B cell (primary cell): Measurements from ENCODE around the gene BMP8A. TPM values are rescaled to one million over a fixed set of nuclear protein-coding genes. Genes with fewer than 3 reads are reported as not detected.

Experiments used
- ATAC-seq: fragments of 200-7000 bp; cut with Tn5 transposase; one replicate; pipeline ENCODE4 v1.10.0; 2021; ENCODE audit warnings: low read depth, mild to moderate bottlenecking, moderate number of reproducible peaks, moderate library complexity
- CTCF ChIA-PET: fragments of 350-600 bp; sonication (Branson Sonifier 250); formaldehyde crosslinking; loops from one replicate; lab custom pipeline; 2021; ENCODE audit warnings: antibody characterized with exemption, inconsistent platforms; lab: Charles Lee
- POLR2A ChIA-PET: fragments of 350-600 bp; sonication (Branson Sonifier 250); formaldehyde crosslinking; loops from one replicate; lab custom pipeline; 2021; ENCODE audit warnings: antibody characterized with exemption; lab: Charles Lee
- DNase-seq: peaks from one replicate; pipeline ENCODE4 v3.0.0; 2013
- H2AFZ ChIP-seq: 2 replicates; pipeline ENCODE4 v1.6.1; 2012; ENCODE audit warnings: mild to moderate bottlenecking, low read depth, low read length; ENCODE audit not compliant: insufficient read depth, poor library complexity, severe bottlenecking
- H3K27ac ChIP-seq, 2 donors: 1 replicate in 1 of 2; 2 replicates in 1 of 2; pipeline ENCODE4 v1.5.1; 2012 to 2013; ENCODE audit warnings: low read length in 2 of 2, mild to moderate bottlenecking in 2 of 2, moderate library complexity in 1 of 2
- H3K27me3 ChIP-seq, 4 experiments: fragments of 200-600 bp in 1 of 4; sonication (generic) in 1 of 4; replicated peaks in 1 of 4; 1 replicate in 2 of 4; 2 replicates in 2 of 4; pipeline versions ENCODE4 v1.6.1 to v1.7.0; 2013 to 2016; ENCODE audit warnings: low read length in 3 of 4, mild to moderate bottlenecking in 2 of 4, mixed read lengths in 1 of 4, moderate library complexity in 1 of 4; ENCODE audit not compliant: insufficient read depth in 4 of 4, control insufficient read depth in 3 of 4; ENCODE audit errors: control extremely low read depth in 1 of 4
- H3K36me3 ChIP-seq, 2 experiments: replicated peaks in 1 of 2; 1 replicate in 1 of 2; 2 replicates in 1 of 2; pipeline versions ENCODE4 v1.6.1 to v1.7.1; 2013; ENCODE audit warnings: low read length in 1 of 2; ENCODE audit not compliant: insufficient read depth in 2 of 2, control insufficient read depth in 1 of 2; ENCODE audit errors: control extremely low read depth in 1 of 2, extremely low read depth in 1 of 2
- H3K4me1 ChIP-seq, 2 donors: fragments of 200-600 bp in 1 of 2; sonication (generic) in 1 of 2; 1 replicate in 1 of 2; 2 replicates in 1 of 2; pipeline versions ENCODE4 v1.5.1 to v1.6.1; 2013 to 2017; ENCODE audit warnings: low read length in 2 of 2; ENCODE audit not compliant: control insufficient read depth in 2 of 2, insufficient read depth in 2 of 2
- H3K4me2 ChIP-seq: replicated peaks from 2 replicates; pipeline ENCODE3; 2012; ENCODE audit warnings: mild to moderate bottlenecking, low read depth, low read length; ENCODE audit not compliant: poor library complexity, severe bottlenecking
- H3K4me3 ChIP-seq, 5 experiments: fragments of 200-600 bp in 1 of 5; sonication (generic) in 1 of 5; 1 replicate in 3 of 5; 2 replicates in 2 of 5; pipeline versions ENCODE4 v1.5.1 to v1.7.0; 2011 to 2016; ENCODE audit warnings: low read length in 4 of 5, mild to moderate bottlenecking in 4 of 5, low read depth in 2 of 5, control low read depth in 1 of 5, moderate library complexity in 1 of 5; ENCODE audit not compliant: insufficient read depth in 1 of 5; ENCODE audit errors: control extremely low read depth in 1 of 5, extremely low read depth in 1 of 5
- H3K79me2 ChIP-seq: fragments of 200-600 bp; sonication (generic); one replicate; pipeline ENCODE4 v1.6.0; 2016; ENCODE audit warnings: low read length; ENCODE audit not compliant: control insufficient read depth, insufficient read depth
- H3K9ac ChIP-seq: fragments of 200-600 bp; sonication (generic); 2 replicates; pipeline ENCODE4 v1.6.1; 2017; ENCODE audit warnings: mild to moderate bottlenecking, low read length, moderate library complexity
- H3K9me3 ChIP-seq, 3 donors: one replicate each; pipeline versions ENCODE4 v1.6.1 to v1.7.1; 2013; ENCODE audit warnings: low read length in 2 of 3; ENCODE audit not compliant: control insufficient read depth in 2 of 3, insufficient read depth in 1 of 3; ENCODE audit errors: control extremely low read depth in 1 of 3
- H4K20me1 ChIP-seq: 2 replicates; pipeline ENCODE4 v1.6.0; 2012; ENCODE audit warnings: mild to moderate bottlenecking, low read length; ENCODE audit not compliant: insufficient read depth, control insufficient read depth, poor library complexity, severe bottlenecking
- H3K27ac Mint-ChIP-seq: one replicate; pipeline ENCODE4 v1.8.0; 2021; ENCODE audit warnings: mixed read lengths
- H3K27me3 Mint-ChIP-seq: one replicate; pipeline ENCODE4 v1.8.0; 2021; ENCODE audit warnings: mixed read lengths
- H3K4me1 Mint-ChIP-seq: one replicate; pipeline ENCODE4 v1.8.0; 2021; ENCODE audit warnings: mixed read lengths
- H3K4me3 Mint-ChIP-seq: one replicate; pipeline ENCODE4 v1.8.0; 2021; ENCODE audit warnings: mixed read lengths
- H3K9me3 Mint-ChIP-seq: one replicate; pipeline ENCODE4 v1.8.0; 2022; ENCODE audit warnings: mixed read lengths; ENCODE audit not compliant: insufficient read depth
- EZH2 ChIP-seq: IDR thresholded peaks from 2 replicates; pipeline ENCODE4 v1.6.1; 2012; ENCODE audit warnings: borderline replicate concordance, low read depth, mild to moderate bottlenecking, moderate library complexity, low read length; ENCODE audit not compliant: insufficient read depth, poor library complexity, severe bottlenecking
- WGBS: methylation state at CpG from one replicate; pipeline ENCODE4 v1.1.5; 2013; ENCODE audit warnings: missing lambda C conversion rate; ENCODE audit not compliant: insufficient coverage; 5-methylcytosine and 5-hydroxymethylcytosine counted together
- intact Hi-C: fragments of 100-400 bp; cut with micrococcal nuclease; formaldehyde crosslinking; loops from one replicate; pipeline ENCODE4 v1.10.0; 2022
- polyA plus RNA-seq: library from polyadenylated mRNA; depleted of rRNA; stranded (reverse); fragments of >200 nt; gene quantifications from 2 replicates; pipeline ENCODE4 v1.2.3, GENCODE V29; 2012
- total RNA-seq, 2 donors: library from RNA; stranded (reverse); fragments of 120-200 nt in 1 of 2; gene quantifications; 1 replicate in 1 of 2; 2 replicates in 1 of 2; pipeline versions ENCODE4 v1.2.3 to v1.2.4, GENCODE V29; 2013 to 2022
- TF ChIP-seq, protein P1 (sequence below): fragments of 200-600 bp; IDR thresholded peaks from one replicate; pipeline ENCODE4 v1.8.0; 2022; ENCODE audit warnings: antibody characterized with exemption, mild to moderate bottlenecking

Gene BMP8A
- total and polyA plus RNA-seq, 2 donors (not counting 1 experiment from before 2014, with no cell fraction given): 0.25 to 1.1 TPM

GRCh38 chr1:39571178-39571483 lies 79.7 kb downstream of the BMP8A start:
- peaks cover 24% of the 10 kb centered on the region in 2 donors for H3K4me1 ChIP-seq
- DNase-seq (no peak), ATAC-seq (no peak)
- Mint-ChIP-seq H3K27me3 (no peaks in the 10 kb centered on the region), H3K4me1 (peaks cover 27% of the 10 kb centered on the region), H3K27ac (no peak overlapping the region), H3K9me3 (no peaks in the 10 kb centered on the region), H3K4me3 (no peak overlapping the region)
- WGBS: 98% methylated on average over 9 of the region's 9 CpGs
- peaks cover 29% of the 10 kb centered on the region for H3K79me2 ChIP-seq
- H3K9ac ChIP-seq: no peak overlapping the region
- ChIA-PET POLR2A (no interaction called here), CTCF (interaction anchor here (0.6 kb wide), 1 partner anchor 385 kb away, joined by 3 read pairs; no protein-coding TSS in a partner anchor)
- intact Hi-C loops: no loop called here
- no peak overlapping the region for H2AFZ ChIP-seq
- H3K4me2 ChIP-seq: no peak overlapping the region
- TF ChIP-seq EZH2: no peak
- TF ChIP-seq, protein P1, sequence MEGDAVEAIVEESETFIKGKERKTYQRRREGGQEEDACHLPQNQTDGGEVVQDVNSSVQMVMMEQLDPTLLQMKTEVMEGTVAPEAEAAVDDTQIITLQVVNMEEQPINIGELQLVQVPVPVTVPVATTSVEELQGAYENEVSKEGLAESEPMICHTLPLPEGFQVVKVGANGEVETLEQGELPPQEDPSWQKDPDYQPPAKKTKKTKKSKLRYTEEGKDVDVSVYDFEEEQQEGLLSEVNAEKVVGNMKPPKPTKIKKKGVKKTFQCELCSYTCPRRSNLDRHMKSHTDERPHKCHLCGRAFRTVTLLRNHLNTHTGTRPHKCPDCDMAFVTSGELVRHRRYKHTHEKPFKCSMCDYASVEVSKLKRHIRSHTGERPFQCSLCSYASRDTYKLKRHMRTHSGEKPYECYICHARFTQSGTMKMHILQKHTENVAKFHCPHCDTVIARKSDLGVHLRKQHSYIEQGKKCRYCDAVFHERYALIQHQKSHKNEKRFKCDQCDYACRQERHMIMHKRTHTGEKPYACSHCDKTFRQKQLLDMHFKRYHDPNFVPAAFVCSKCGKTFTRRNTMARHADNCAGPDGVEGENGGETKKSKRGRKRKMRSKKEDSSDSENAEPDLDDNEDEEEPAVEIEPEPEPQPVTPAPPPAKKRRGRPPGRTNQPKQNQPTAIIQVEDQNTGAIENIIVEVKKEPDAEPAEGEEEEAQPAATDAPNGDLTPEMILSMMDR: no peak
- H3K9me3 ChIP-seq: no peaks in the 10 kb centered on the region
- H3K27ac ChIP-seq: no peak overlapping the region
- no peak overlapping the region for H3K4me3 ChIP-seq
- H3K27me3 ChIP-seq: no peaks in the 10 kb centered on the region
- peaks cover 30 to 61% of the 10 kb centered on the region in 2 experiments for H3K36me3 ChIP-seq
- H4K20me1 ChIP-seq: peaks cover 52% of the 10 kb centered on the region

DNA sequence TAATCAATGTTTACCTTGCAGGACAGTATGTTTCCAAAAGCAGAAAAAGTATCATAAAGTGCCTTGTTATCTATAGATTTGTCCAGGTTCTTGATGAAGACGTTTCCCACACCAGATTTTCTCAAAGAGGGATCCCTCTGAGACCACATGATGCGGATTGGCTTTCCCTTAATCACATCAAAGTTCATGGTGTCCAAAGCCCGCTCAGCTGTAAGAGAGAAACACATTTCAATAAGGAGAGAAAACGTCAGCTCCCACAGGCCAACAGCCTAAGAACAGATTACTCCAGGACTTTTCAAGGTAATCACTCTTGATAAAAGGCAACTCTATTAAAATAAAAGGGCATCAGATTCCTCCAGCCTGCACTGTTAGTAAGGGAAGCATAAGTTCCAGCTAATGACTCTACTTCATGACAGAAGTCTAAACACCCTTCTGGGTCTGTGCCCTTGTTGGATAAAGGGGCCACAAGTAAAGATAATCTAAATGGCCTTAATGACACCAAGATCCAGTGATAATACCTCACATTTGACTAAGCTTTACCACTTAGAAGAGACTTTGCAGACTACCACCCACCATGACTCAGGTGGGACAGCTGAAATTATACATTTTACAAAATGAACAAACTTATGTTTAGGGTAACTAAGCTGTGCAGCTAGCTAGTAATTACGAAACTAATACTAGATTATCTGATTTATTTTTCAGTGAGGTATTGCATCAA lies 81.1 kb downstream of the BMP8A start:
- Histone ChIP-seq H3K4me1 (peaks cover 24 to 28% of the 10 kb centered on the region in 2 donors), H2AFZ (no peak overlapping the region), H3K36me3 (peaks cover 23 to 47% of the 10 kb centered on the region in 2 experiments), H3K79me2 (peaks cover 41% of the 10 kb centered on the region), H3K9me3 (peaks cover 0 to 5% (median 0%) of the 10 kb centered on the region in 3 donors), H4K20me1 (peaks cover 50% of the 10 kb centered on the region), H3K9ac (no peak overlapping the region), H3K27me3 (no peaks in the 10 kb centered on the region), H3K4me3 (no peak overlapping the region), H3K27ac (no peak overlapping the region), H3K4me2 (no peak overlapping the region)
- DNase-seq (no peak), ATAC-seq (no peak)
- 85% methylated on average over 3 of the region's 5 CpGs for WGBS
- Mint-ChIP-seq H3K4me1 (peaks cover 28% of the 10 kb centered on the region), H3K4me3 (no peak overlapping the region), H3K9me3 (no peaks in the 10 kb centered on the region), H3K27me3 (no peaks in the 10 kb centered on the region), H3K27ac (no peak overlapping the region)
- TF ChIP-seq EZH2: no peak
- TF ChIP-seq, protein P1: no peak
- ChIA-PET CTCF (interaction anchor here (0.7 to 1.5 kb wide), 3 partner anchors 34 to 98 kb away, joined by 3 to 4 read pairs (median 3); partner anchors contain the start of gene BMP8A), POLR2A (no interaction called here)
- intact Hi-C loops: no loop called here
